Glutamatergic neuron (in vitro differentiated cells): ENCODE results near the gene TAS2R60. TPM values are rescaled to one million over a fixed set of nuclear protein-coding genes. Genes with fewer than 3 reads are reported as not detected.

ENCODE experiments used
- DNase-seq: peaks from one replicate; pipeline ENCODE4 v3.0.0; 2022
- H3K27ac Mint-ChIP-seq: one replicate; pipeline ENCODE4 v1.8.0; 2020; ENCODE audit warnings: mild to moderate bottlenecking, mixed read lengths, inconsistent platforms; ENCODE audit not compliant: unreplicated experiment
- H3K27me3 Mint-ChIP-seq: one replicate; pipeline ENCODE4 v1.8.0; 2020; ENCODE audit warnings: mild to moderate bottlenecking, moderate library complexity, mixed read lengths, inconsistent platforms; ENCODE audit not compliant: unreplicated experiment
- H3K36me3 Mint-ChIP-seq: one replicate; pipeline ENCODE4 v1.8.0; 2020; ENCODE audit warnings: mild to moderate bottlenecking, mixed read lengths, inconsistent platforms; ENCODE audit not compliant: unreplicated experiment
- H3K4me1 Mint-ChIP-seq: one replicate; pipeline ENCODE4 v1.8.0; 2020; ENCODE audit warnings: mild to moderate bottlenecking, low read depth, mixed read lengths, inconsistent platforms; ENCODE audit not compliant: unreplicated experiment
- H3K4me3 Mint-ChIP-seq: one replicate; pipeline ENCODE4 v1.8.0; 2020; ENCODE audit warnings: mild to moderate bottlenecking, mixed read lengths, inconsistent platforms; ENCODE audit not compliant: unreplicated experiment
- H3K9me3 Mint-ChIP-seq: one replicate; pipeline ENCODE4 v1.8.0; 2020; ENCODE audit warnings: mild to moderate bottlenecking, moderate library complexity, mixed read lengths, inconsistent platforms; ENCODE audit not compliant: unreplicated experiment
- CTCF ChIP-seq: fragments of 200-600 bp; sonication (generic); IDR thresholded peaks from one replicate; pipeline ENCODE4 v1.5.0; 2021; ENCODE audit not compliant: partially characterized antibody, unreplicated experiment
- total RNA-seq: library from RNA; stranded (reverse); fragmentation: NEBNext Ultra II Directional; extraction: Animal tissue kit (Norgen Biotek cat#: 25700); gene quantifications from one replicate; pipeline ENCODE4 v1.2.1, GENCODE V29; 2021; ENCODE audit not compliant: unreplicated experiment

Gene TAS2R60
- total RNA-seq, 1 donor from 2014 or later: not detected

- H3K4me3 Mint-ChIP-seq: no peak overlapping the region
- H3K36me3 Mint-ChIP-seq: no peaks in the 10 kb centered on the region
- H3K4me1 Mint-ChIP-seq: no peaks in the 10 kb centered on the region
- no peaks in the 10 kb centered on the region for H3K27me3 Mint-ChIP-seq
- TF ChIP-seq CTCF: no peak
- no peak overlapping the region for H3K27ac Mint-ChIP-seq
- DNase-seq: no peak
- peaks cover 1% of the 10 kb centered on the region for H3K9me3 Mint-ChIP-seq
These were observed 10.9 kb downstream of the TAS2R60 start for GRCh38 chr7:143454091-143454680.

GRCh38 chr7:143455491-143455890 lies 12.2 kb downstream of the TAS2R60 start:
- no peak for TF ChIP-seq CTCF
- H3K27ac Mint-ChIP-seq: no peak overlapping the region
- H3K9me3 Mint-ChIP-seq: peaks cover 1% of the 10 kb centered on the region
- H3K4me3 Mint-ChIP-seq: no peak overlapping the region
- H3K27me3 Mint-ChIP-seq: no peaks in the 10 kb centered on the region
- no peaks in the 10 kb centered on the region for H3K36me3 Mint-ChIP-seq
- DNase-seq: no peak
- no peaks in the 10 kb centered on the region for H3K4me1 Mint-ChIP-seq

GRCh38 chr7:143455942-143456341 lies 12.7 kb downstream of the TAS2R60 start:
- no peak overlapping the region for H3K27ac Mint-ChIP-seq
- H3K4me1 Mint-ChIP-seq: no peaks in the 10 kb centered on the region
- no peak for DNase-seq
- no peak overlapping the region for H3K4me3 Mint-ChIP-seq
- TF ChIP-seq CTCF: no peak
- H3K27me3 Mint-ChIP-seq: no peaks in the 10 kb centered on the region
- peaks cover 1% of the 10 kb centered on the region for H3K9me3 Mint-ChIP-seq
- H3K36me3 Mint-ChIP-seq: no peaks in the 10 kb centered on the region

- H3K27me3 Mint-ChIP-seq: no peaks in the 10 kb centered on the region
- H3K36me3 Mint-ChIP-seq: no peaks in the 10 kb centered on the region
- H3K4me1 Mint-ChIP-seq: no peaks in the 10 kb centered on the region
- no peak for TF ChIP-seq CTCF
- no peak overlapping the region for H3K27ac Mint-ChIP-seq
- H3K9me3 Mint-ChIP-seq: peaks cover 1% of the 10 kb centered on the region
- H3K4me3 Mint-ChIP-seq: no peak overlapping the region
- DNase-seq: no peak
These were observed 13.9 kb downstream of the TAS2R60 start for GRCh38 chr7:143456992-143457793.

GRCh38 chr7:143458263-143458662 lies 15.0 kb downstream of the TAS2R60 start:
- no peak overlapping the region for H3K27ac Mint-ChIP-seq
- no peak for TF ChIP-seq CTCF
- H3K27me3 Mint-ChIP-seq: no peaks in the 10 kb centered on the region
- peaks cover 1% of the 10 kb centered on the region for H3K9me3 Mint-ChIP-seq
- no peak overlapping the region for H3K4me3 Mint-ChIP-seq
- no peak for DNase-seq
- no peaks in the 10 kb centered on the region for H3K36me3 Mint-ChIP-seq
- no peaks in the 10 kb centered on the region for H3K4me1 Mint-ChIP-seq
